ENCODE measurements around the gene FBLN7. TPM values are rescaled to one million over a fixed set of nuclear protein-coding genes. Genes with fewer than 3 reads are reported as not detected.
"Not testable (repeated sequence)": the region's sequence is repeated elsewhere in the genome, so short reads cannot be mapped to it uniquely, and the experiment has no call there.

The FBLN7 gene
- total and polyA plus RNA-seq, 2 experiments from 2014 or later = 0.16 TPM; not detected in 1

- Mint-ChIP-seq H3K36me3 (ENCODE audit: low read depth) (no peaks in the 10 kb centered on the region; the same call in 2 of the 3 replicates), H3K27me3 (ENCODE audit: insufficient read depth, low read depth, poor library complexity) (peaks cover 60% of the 10 kb centered on the region)
Observed at GRCh38 chr2:112137516-112138158, 548 bp upstream of the FBLN7 start.

GRCh38 chr2:112139033-112139614 lies 939 bp downstream of the FBLN7 start:
- H2AFZ ChIP-seq; H3K79me2 ChIP-seq (replicated peaks; ENCODE audit: insufficient read depth); H3K36me3 Mint-ChIP-seq (ENCODE audit: low read depth); DNase-seq (ENCODE audit: low spot score); H4K20me1 ChIP-seq (replicated peaks; ENCODE audit: insufficient read depth); H3K4me1 ChIP-seq (ENCODE audit: insufficient read depth); H3K27ac ChIP-seq (ENCODE audit: low read depth); H3K36me3 ChIP-seq (ENCODE audit: insufficient read depth); H3F3A ChIP-seq (replicated peaks; ENCODE audit: low read depth); ATAC-seq; H3K9me2 ChIP-seq (ENCODE audit: insufficient read depth); H3K9me3 Mint-ChIP-seq; H3K27ac Mint-ChIP-seq: not testable (repeated sequence)
- peak overlapping the region; percentile 90; the same call in 1 of the 2 replicates for H3K4me2 ChIP-seq
- Mint-ChIP-seq H3K27me3 (ENCODE audit: insufficient read depth, low read depth, poor library complexity) (peaks cover 60% of the 10 kb centered on the region), H3K4me1 (peaks cover 14% of the 10 kb centered on the region), H3K4me3 (peak overlapping the region; percentile 81; the same call in 2 of the 3 replicates)
- H3K27me3 ChIP-seq (ENCODE audit: insufficient read depth) = peaks cover 69% of the 10 kb centered on the region
- peak overlapping the region; percentile 66 for H3K4me3 ChIP-seq

More at GRCh38 chr2:112137516-112138158, 548 bp upstream of the FBLN7 start:
- H3K4me3 Mint-ChIP-seq = peak overlapping the region; percentile 73
- Histone ChIP-seq H3F3A (replicated peaks; ENCODE audit: low read depth) (0 out of 2 replicates have a peak, but pooled peaks cover 3% of the 10 kb centered on the region), H2AFZ (peak overlapping the region; percentile 80), H3K4me2 (peak overlapping the region; percentile 90), H3K4me3 (peak overlapping the region; percentile 66), H3K27ac (ENCODE audit: low read depth) (no peak overlapping the region), H4K20me1 (replicated peaks; ENCODE audit: insufficient read depth) (no peaks in the 10 kb centered on the region), H3K79me2 (replicated peaks; ENCODE audit: insufficient read depth) (no peaks in the 10 kb centered on the region), H3K36me3 (ENCODE audit: insufficient read depth) (no peaks in the 10 kb centered on the region), H3K4me1 (ENCODE audit: insufficient read depth) (peaks cover 9% of the 10 kb centered on the region), H3K27me3 (ENCODE audit: insufficient read depth) (peaks cover 67% of the 10 kb centered on the region), H3K9me2 (ENCODE audit: insufficient read depth) (no peaks in the 10 kb centered on the region)
- DNase-seq (ENCODE audit: low spot score) (peak; percentile 27), ATAC-seq (peak; percentile 16)
- no peaks in the 10 kb centered on the region; the same call in 2 of the 3 replicates for H3K9me3 Mint-ChIP-seq
- H3K27ac Mint-ChIP-seq = no peak overlapping the region
- peaks cover 14% of the 10 kb centered on the region for H3K4me1 Mint-ChIP-seq
- TF ChIP-seq REST (IDR thresholded peaks at IDR 0.05; ENCODE audit: unreplicated experiment) = no peak
- TF ChIP-seq EZH2phosphoT487 (IDR thresholded peaks at IDR 0.05; ENCODE audit: unreplicated experiment) = peak; percentile 65
- no peak for TF ChIP-seq NANOG (IDR thresholded peaks at IDR 0.05; ENCODE audit: borderline replicate concordance)
- TF ChIP-seq STAT1 (IDR thresholded peaks at IDR 0.05; ENCODE audit: unreplicated experiment) = no peak
- TF ChIP-seq EZH2 (IDR thresholded peaks at IDR 0.05; ENCODE audit: low read depth, unreplicated experiment) = peak; percentile 83
- TF ChIP-seq POLR2AphosphoS5 (IDR thresholded peaks at IDR 0.05; ENCODE audit: low read depth) = no peak
- no peak for TF ChIP-seq CREB1 (CRISPR knock-in tag; IDR thresholded peaks at IDR 0.05; ENCODE audit: low read depth)
- no peak for TF ChIP-seq ETS1 (IDR thresholded peaks at IDR 0.05)

- H3K4me1 Mint-ChIP-seq = peaks cover 14% of the 10 kb centered on the region
Observed at GRCh38 chr2:112139661-112140204, 1.5 kb downstream of the FBLN7 start.

More at GRCh38 chr2:112139661-112140204, 1.5 kb downstream of the FBLN7 start:
- not testable (repeated sequence) for H3K36me3 Mint-ChIP-seq (ENCODE audit: low read depth); H3K27ac ChIP-seq (ENCODE audit: low read depth); H3K9me2 ChIP-seq (ENCODE audit: insufficient read depth); H3K9me3 Mint-ChIP-seq; H3K27ac Mint-ChIP-seq; H2AFZ ChIP-seq; ATAC-seq; H4K20me1 ChIP-seq (replicated peaks; ENCODE audit: insufficient read depth); H3F3A ChIP-seq (replicated peaks; ENCODE audit: low read depth); H3K36me3 ChIP-seq (ENCODE audit: insufficient read depth); H3K79me2 ChIP-seq (replicated peaks; ENCODE audit: insufficient read depth); DNase-seq (ENCODE audit: low spot score); H3K4me1 ChIP-seq (ENCODE audit: insufficient read depth)
- peaks cover 69% of the 10 kb centered on the region for H3K27me3 ChIP-seq (ENCODE audit: insufficient read depth)
- H3K4me2 ChIP-seq = peak overlapping the region; percentile 95
- peak overlapping the region; percentile 65 for H3K4me3 ChIP-seq
- peak overlapping the region; percentile 77 for H3K4me3 Mint-ChIP-seq
- H3K27me3 Mint-ChIP-seq (ENCODE audit: insufficient read depth, low read depth, poor library complexity) = peaks cover 60% of the 10 kb centered on the region

Measured in GM23338 (cell line).